Measurements from ENCODE around the gene SNAI1.

The SNAI1 gene

DNA sequence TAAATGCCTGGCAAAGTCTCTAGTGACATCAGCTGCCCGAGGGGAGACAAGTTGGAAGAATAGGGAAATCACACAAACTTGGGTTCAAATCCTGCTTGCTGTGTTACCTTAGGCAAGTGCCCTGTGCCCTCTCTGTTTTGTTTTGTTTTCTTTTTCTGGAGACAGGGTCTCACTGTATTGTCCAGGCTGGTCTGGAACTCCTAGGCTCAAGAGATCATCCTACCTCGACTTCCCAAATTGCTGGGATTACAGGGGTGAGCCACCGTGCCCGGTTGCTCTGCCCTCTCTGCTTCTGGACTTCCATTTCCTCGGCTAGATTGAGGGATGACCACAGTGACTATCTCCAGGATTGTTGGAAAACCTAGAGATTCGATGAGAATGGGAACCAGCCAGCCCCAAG, 55.4 kb downstream of the SNAI1 start:
- ATAC-seq: no peak
- TF ChIP-seq BACH2 (CRISPR knock-in tag; IDR thresholded peaks at IDR 0.05; ENCODE audit: borderline replicate concordance) (no peak), ZFP3 (CRISPR knock-in tag; IDR thresholded peaks at IDR 0.05) (no peak), PPARA (CRISPR knock-in tag; IDR thresholded peaks at IDR 0.05; ENCODE audit: borderline replicate concordance) (no peak), ZFP30 (CRISPR knock-in tag; IDR thresholded peaks at IDR 0.05) (no peak), SNAI2 (CRISPR knock-in tag; IDR thresholded peaks at IDR 0.05) (no peak), RARB (CRISPR knock-in tag; IDR thresholded peaks at IDR 0.05) (no peak), ARNTL (CRISPR knock-in tag; IDR thresholded peaks at IDR 0.05; ENCODE audit: borderline replicate concordance, low read depth) (no peak), CSDC2 (CRISPR knock-in tag; IDR thresholded peaks at IDR 0.05) (no peak), OSR1 (CRISPR knock-in tag; IDR thresholded peaks at IDR 0.05) (no peak), ZNF8 (CRISPR knock-in tag; IDR thresholded peaks at IDR 0.05) (no peak), TOX (CRISPR knock-in tag; IDR thresholded peaks at IDR 0.05; ENCODE audit: borderline replicate concordance) (no peak), ZNF70 (CRISPR knock-in tag; IDR thresholded peaks at IDR 0.05) (no peak), ISL1 (CRISPR knock-in tag; IDR thresholded peaks at IDR 0.05) (no peak), GLIS3 (CRISPR knock-in tag; IDR thresholded peaks at IDR 0.05) (no peak), TCF4 (CRISPR knock-in tag; IDR thresholded peaks at IDR 0.05; ENCODE audit: borderline replicate concordance) (no peak)
- TF ChIP-seq, protein P1, sequence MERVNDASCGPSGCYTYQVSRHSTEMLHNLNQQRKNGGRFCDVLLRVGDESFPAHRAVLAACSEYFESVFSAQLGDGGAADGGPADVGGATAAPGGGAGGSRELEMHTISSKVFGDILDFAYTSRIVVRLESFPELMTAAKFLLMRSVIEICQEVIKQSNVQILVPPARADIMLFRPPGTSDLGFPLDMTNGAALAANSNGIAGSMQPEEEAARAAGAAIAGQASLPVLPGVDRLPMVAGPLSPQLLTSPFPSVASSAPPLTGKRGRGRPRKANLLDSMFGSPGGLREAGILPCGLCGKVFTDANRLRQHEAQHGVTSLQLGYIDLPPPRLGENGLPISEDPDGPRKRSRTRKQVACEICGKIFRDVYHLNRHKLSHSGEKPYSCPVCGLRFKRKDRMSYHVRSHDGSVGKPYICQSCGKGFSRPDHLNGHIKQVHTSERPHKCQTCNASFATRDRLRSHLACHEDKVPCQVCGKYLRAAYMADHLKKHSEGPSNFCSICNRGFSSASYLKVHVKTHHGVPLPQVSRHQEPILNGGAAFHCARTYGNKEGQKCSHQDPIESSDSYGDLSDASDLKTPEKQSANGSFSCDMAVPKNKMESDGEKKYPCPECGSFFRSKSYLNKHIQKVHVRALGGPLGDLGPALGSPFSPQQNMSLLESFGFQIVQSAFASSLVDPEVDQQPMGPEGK (CRISPR knock-in tag; IDR thresholded peaks at IDR 0.05; ENCODE audit: borderline replicate concordance): no peak
- TF ChIP-seq, protein P2, sequence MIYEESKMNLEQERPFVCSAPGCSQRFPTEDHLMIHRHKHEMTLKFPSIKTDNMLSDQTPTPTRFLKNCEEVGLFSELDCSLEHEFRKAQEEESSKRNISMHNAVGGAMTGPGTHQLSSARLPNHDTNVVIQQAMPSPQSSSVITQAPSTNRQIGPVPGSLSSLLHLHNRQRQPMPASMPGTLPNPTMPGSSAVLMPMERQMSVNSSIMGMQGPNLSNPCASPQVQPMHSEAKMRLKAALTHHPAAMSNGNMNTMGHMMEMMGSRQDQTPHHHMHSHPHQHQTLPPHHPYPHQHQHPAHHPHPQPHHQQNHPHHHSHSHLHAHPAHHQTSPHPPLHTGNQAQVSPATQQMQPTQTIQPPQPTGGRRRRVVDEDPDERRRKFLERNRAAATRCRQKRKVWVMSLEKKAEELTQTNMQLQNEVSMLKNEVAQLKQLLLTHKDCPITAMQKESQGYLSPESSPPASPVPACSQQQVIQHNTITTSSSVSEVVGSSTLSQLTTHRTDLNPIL (CRISPR knock-in tag; IDR thresholded peaks at IDR 0.05; ENCODE audit: low read depth): no peak
- TF ChIP-seq, protein P3, sequence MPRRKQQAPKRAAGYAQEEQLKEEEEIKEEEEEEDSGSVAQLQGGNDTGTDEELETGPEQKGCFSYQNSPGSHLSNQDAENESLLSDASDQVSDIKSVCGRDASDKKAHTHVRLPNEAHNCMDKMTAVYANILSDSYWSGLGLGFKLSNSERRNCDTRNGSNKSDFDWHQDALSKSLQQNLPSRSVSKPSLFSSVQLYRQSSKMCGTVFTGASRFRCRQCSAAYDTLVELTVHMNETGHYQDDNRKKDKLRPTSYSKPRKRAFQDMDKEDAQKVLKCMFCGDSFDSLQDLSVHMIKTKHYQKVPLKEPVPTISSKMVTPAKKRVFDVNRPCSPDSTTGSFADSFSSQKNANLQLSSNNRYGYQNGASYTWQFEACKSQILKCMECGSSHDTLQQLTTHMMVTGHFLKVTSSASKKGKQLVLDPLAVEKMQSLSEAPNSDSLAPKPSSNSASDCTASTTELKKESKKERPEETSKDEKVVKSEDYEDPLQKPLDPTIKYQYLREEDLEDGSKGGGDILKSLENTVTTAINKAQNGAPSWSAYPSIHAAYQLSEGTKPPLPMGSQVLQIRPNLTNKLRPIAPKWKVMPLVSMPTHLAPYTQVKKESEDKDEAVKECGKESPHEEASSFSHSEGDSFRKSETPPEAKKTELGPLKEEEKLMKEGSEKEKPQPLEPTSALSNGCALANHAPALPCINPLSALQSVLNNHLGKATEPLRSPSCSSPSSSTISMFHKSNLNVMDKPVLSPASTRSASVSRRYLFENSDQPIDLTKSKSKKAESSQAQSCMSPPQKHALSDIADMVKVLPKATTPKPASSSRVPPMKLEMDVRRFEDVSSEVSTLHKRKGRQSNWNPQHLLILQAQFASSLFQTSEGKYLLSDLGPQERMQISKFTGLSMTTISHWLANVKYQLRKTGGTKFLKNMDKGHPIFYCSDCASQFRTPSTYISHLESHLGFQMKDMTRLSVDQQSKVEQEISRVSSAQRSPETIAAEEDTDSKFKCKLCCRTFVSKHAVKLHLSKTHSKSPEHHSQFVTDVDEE (CRISPR knock-in tag; IDR thresholded peaks at IDR 0.05): no peak
- TF ChIP-seq, protein P4, sequence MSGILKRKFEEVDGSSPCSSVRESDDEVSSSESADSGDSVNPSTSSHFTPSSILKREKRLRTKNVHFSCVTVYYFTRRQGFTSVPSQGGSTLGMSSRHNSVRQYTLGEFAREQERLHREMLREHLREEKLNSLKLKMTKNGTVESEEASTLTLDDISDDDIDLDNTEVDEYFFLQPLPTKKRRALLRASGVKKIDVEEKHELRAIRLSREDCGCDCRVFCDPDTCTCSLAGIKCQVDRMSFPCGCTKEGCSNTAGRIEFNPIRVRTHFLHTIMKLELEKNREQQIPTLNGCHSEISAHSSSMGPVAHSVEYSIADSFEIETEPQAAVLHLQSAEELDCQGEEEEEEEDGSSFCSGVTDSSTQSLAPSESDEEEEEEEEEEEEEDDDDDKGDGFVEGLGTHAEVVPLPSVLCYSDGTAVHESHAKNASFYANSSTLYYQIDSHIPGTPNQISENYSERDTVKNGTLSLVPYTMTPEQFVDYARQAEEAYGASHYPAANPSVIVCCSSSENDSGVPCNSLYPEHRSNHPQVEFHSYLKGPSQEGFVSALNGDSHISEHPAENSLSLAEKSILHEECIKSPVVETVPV (CRISPR knock-in tag; IDR thresholded peaks at IDR 0.05): no peak
- TF ChIP-seq, protein P5, sequence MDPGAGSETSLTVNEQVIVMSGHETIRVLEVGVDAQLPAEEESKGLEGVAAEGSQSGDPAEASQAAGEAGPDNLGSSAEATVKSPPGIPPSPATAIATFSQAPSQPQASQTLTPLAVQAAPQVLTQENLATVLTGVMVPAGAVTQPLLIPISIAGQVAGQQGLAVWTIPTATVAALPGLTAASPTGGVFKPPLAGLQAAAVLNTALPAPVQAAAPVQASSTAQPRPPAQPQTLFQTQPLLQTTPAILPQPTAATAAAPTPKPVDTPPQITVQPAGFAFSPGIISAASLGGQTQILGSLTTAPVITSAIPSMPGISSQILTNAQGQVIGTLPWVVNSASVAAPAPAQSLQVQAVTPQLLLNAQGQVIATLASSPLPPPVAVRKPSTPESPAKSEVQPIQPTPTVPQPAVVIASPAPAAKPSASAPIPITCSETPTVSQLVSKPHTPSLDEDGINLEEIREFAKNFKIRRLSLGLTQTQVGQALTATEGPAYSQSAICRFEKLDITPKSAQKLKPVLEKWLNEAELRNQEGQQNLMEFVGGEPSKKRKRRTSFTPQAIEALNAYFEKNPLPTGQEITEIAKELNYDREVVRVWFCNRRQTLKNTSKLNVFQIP (CRISPR knock-in tag; IDR thresholded peaks at IDR 0.05; ENCODE audit: borderline replicate concordance, low read depth): no peak
